Measurements from ENCODE around the gene BSPRY.

BSPRY gene

GRCh38 chr9:113417370-113417769 lies 68.0 kb downstream of the BSPRY start:
- TF ChIP-seq POLR2AphosphoS5 (IDR thresholded peaks at IDR 0.05; ENCODE audit: low read depth) (no peak), CTCF (IDR thresholded peaks at IDR 0.05; ENCODE audit: insufficient read depth, low read length) (no peak), SPI1 (IDR thresholded peaks at IDR 0.05; ENCODE audit: borderline replicate concordance, low read depth) (no peak), REST (IDR thresholded peaks at IDR 0.05; ENCODE audit: insufficient replicate concordance, low read depth) (no peak), GABPA (IDR thresholded peaks at IDR 0.05; ENCODE audit: low read depth) (no peak)
- no peak overlapping the region for H3K27ac ChIP-seq (replicated peaks)

More at GRCh38 chr9:113417370-113417769, 68.0 kb downstream of the BSPRY start:
- DNase-seq (ENCODE audit: low read depth in 1 of 2, low spot score in 1 of 2) = peak in 1 of 2 experiments; percentile 58
- H3K27me3 ChIP-seq (ENCODE audit: insufficient read depth, poor library complexity, severe bottlenecking) = no peaks in the 10 kb centered on the region
- no peak overlapping the region for H3K4me3 ChIP-seq (replicated peaks; ENCODE audit: insufficient read depth, low read length)

Measured in HL-60 (cell line).